ENCODE data around the gene PLEKHF1. TPM values are rescaled to one million over a fixed set of nuclear protein-coding genes. Genes with fewer than 3 reads are reported as not detected.

The PLEKHF1 gene
- total and polyA plus RNA-seq, 2 donors = 13.4 to 30.8 TPM

DNA sequence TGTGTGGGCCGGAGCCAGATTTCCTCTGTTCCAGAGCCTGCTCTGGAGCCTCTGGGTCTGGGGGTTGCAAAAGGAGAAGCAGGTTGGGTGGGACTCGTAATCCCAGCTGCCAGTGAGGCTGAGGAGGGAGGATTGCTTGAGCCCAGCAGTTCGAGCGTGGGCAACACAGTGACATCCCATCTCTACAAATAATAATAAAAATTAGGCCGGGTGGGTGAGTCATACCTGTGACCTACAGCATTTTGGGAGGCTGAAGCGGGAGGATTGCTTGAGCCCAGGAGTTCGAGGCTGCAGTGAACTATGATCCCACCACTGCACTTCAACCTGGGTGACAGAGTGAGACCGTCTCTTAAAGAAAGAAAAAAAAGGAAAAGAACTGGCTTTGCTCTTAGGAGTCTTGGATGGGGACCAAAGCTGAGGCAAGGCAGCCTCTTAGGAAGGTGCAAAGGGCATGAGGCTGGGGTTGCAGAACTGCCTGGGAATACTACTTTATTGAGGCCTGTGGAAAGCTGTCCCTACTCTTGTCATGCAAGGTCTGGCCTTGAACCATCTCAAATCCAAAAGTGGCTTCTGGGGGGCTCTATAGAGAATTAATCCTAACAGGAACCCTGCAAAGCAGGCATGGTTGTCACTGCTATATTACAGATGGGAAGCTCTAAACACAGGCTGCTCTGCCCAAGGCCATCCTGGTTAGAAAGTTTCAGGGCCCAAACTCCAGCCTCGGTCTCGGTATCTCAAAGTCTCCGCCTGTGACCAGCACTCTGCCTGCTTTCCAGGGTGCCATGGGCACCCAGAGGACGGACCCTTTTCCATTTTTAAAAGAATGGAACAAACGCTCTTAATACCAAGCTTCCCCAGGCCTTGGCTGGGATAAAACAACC, 50.7 kb downstream of the PLEKHF1 start:
- no peaks in the 10 kb centered on the region for H3K4me1 ChIP-seq (ENCODE audit: insufficient read depth)
- peak overlapping the region; percentile 87 for H3K4me3 ChIP-seq (ENCODE audit: low read depth, low read length)
- no peaks in the 10 kb centered on the region for H3K36me3 ChIP-seq (ENCODE audit: insufficient read depth)
- peak overlapping the region; percentile 86 for H3K27ac ChIP-seq (ENCODE audit: low read depth)
- WGBS = 32% methylated on average over 13 of the region's 13 CpGs
- no peak for DNase-seq (ENCODE audit: extremely low spot score)

DNA sequence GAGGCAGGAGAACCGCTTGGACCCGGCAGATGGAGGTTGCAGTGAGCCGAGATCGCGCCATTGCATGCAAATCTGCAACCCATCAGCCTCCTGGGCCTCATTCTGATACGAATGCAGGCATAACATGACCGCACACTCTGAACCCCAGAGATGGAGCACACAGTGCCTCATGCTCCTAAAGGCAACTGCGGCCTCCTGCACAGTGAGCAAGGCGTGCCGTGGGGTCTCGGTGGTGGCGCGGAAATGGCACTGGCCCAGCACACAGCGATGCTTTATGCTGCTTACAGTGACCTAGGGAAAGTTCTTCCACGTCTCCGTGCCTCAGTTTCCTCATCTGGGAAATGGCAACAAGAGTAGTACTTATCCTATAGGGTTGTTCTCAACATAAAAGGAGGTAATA, 51.8 kb downstream of the PLEKHF1 start:
- 87% methylated on average over 16 of the region's 16 CpGs for WGBS
- Histone ChIP-seq H3K4me3 (ENCODE audit: low read depth, low read length) (no peak overlapping the region), H3K27ac (ENCODE audit: low read depth) (no peak overlapping the region), H3K4me1 (ENCODE audit: insufficient read depth) (no peaks in the 10 kb centered on the region), H3K36me3 (ENCODE audit: insufficient read depth) (no peaks in the 10 kb centered on the region)
- DNase-seq (ENCODE audit: extremely low spot score) = no peak

DNA sequence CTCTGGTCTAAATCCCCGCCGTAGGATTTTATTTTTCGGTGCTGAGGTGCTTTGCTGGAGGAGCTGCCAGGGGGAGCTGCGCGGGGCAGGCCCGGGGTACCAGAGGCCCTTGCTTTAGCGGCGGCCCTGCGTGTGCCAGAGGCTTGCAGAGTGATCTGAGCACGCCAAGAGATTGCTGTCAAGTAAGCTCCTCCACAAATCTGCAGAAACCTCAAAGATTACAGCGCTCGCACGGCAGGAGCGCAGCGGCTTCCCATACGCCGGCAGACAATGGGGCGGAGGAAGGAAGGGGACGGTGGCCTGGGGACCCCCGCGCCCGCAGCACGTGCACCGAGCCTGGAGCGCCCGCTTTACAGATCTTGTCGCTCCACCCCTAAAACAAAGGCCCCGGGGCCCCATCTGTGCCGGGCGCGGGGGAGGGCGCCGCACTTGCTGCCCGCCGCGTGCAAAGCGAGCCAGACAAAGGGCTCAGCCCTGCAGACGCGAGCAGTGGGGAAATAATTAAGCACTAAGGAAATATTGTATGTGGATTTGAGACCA, 58.9 kb downstream of the PLEKHF1 start:
- no peak overlapping the region for H3K27ac ChIP-seq (ENCODE audit: low read depth)
- 2% methylated on average over 39 of the region's 39 CpGs for WGBS
- peak overlapping the region; percentile 7 for H3K4me3 ChIP-seq (ENCODE audit: low read depth, low read length)
- H3K4me1 ChIP-seq (ENCODE audit: insufficient read depth) = no peaks in the 10 kb centered on the region
- no peak for DNase-seq (ENCODE audit: extremely low spot score)
- no peaks in the 10 kb centered on the region for H3K36me3 ChIP-seq (ENCODE audit: insufficient read depth)

DNA sequence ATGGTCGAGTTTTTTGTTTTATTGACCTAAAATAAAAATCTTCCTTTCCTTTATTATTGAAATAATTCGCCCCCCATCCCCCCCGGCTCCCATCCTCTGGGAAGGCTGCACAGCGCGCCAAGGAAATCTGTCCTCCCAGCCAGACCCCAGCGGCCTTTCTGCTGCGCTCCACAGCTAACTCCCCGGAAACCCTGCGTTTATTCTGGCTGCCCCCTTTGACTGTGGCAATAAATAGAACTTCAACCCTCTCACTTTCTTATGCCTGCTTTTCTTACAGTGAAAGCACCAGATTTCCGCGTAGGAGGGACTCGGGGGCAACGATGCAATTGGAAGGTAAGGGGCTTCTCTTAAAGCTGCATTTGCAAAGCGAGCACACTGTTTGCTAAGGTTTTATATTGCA, 59.5 kb downstream of the PLEKHF1 start:
- Histone ChIP-seq H3K36me3 (ENCODE audit: insufficient read depth) (no peaks in the 10 kb centered on the region), H3K4me3 (ENCODE audit: low read depth, low read length) (no peak overlapping the region), H3K27ac (ENCODE audit: low read depth) (no peak overlapping the region), H3K4me1 (ENCODE audit: insufficient read depth) (no peaks in the 10 kb centered on the region)
- WGBS = 43% methylated on average over 14 of the region's 14 CpGs
- DNase-seq (ENCODE audit: extremely low spot score) = no peak

Other genes starting within 250 kb of the PLEKHF1 start
- gene VSTM2B, start 139.5 kb upstream of the PLEKHF1 start, total RNA-seq = not detected
- not detected for gene VSTM2B, start 139.5 kb upstream of the PLEKHF1 start, polyA plus RNA-seq
- 66.9 TPM for gene POP4, start 59.2 kb upstream of the PLEKHF1 start, total RNA-seq
- gene POP4, start 59.2 kb upstream of the PLEKHF1 start, polyA plus RNA-seq = 82.4 TPM
- gene C19orf12, start 49.8 kb downstream of the PLEKHF1 start, total RNA-seq = 20.8 TPM
- gene C19orf12, start 49.8 kb downstream of the PLEKHF1 start, polyA plus RNA-seq = 26.5 TPM
- 3.8 TPM for gene CCNE1, start 146.5 kb downstream of the PLEKHF1 start, total RNA-seq
- 2.2 TPM for gene CCNE1, start 146.5 kb downstream of the PLEKHF1 start, polyA plus RNA-seq

All from urinary bladder (tissue), 4 donors.